AG04449 (cell line): ENCODE results near the gene TRABD2B.

Experiments used
- CTCF ChIA-PET: fragments of 350-600 bp; formaldehyde crosslinking; extraction: SDS; loops from one replicate; lab custom pipeline; 2021; ENCODE audit warnings: antibody characterized with exemption; lab: Yijun Ruan, JAX
- POLR2A ChIA-PET: fragments of 400-600, 350-600 bp; formaldehyde crosslinking; extraction: SDS; loops from one replicate; lab custom pipeline; 2020; ENCODE audit warnings: antibody characterized with exemption, inconsistent platforms; lab: Yijun Ruan, JAX
- DNase-seq: peaks from one replicate; pipeline ENCODE4 v3.0.0-alpha.2; 2010; ENCODE audit warnings: low read depth, low spot score
- H3K4me3 ChIP-seq: 2 replicates; pipeline ENCODE4 v1.5.1; 2011; ENCODE audit warnings: low read depth, mild to moderate bottlenecking, control low read depth, low read length
- CTCF ChIP-seq: IDR thresholded peaks from one replicate; pipeline ENCODE4 v1.5.1; 2011; ENCODE audit warnings: mild to moderate bottlenecking, moderate library complexity, low read length, control low read depth, inconsistent platforms; ENCODE audit not compliant: insufficient read depth; ENCODE audit errors: missing control alignments

TRABD2B gene

DNA sequence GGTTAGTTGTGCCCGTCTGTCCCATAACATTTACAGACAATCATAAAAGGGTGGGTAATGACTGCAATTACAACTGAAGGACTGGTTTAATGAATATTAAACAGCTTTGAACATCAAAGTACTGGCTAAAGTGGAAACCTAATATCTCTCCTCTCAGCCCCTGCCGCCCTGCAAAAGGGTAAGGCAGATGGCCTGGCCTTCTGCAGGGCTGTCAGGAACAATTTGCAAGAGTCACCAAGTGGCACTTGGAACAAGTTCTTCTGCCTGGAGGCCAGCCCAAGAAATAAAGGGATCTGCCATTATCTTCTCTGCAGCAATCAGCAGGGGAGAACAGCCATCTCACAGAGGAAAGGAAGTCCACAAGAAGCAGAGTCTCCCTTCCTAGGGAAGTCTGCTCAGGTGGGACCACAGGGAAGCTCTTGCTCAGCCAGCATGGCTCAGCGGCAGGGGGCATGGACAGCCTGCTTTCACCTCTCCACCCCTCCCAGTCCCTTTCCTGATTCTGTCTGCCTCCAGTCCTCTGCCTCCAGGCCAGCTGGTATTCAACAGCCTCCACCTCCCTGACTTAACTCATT lies 96.1 kb downstream of the TRABD2B start:
- ChIA-PET CTCF (no interaction called here), POLR2A (no interaction called here)
- no peak for DNase-seq
- H3K4me3 ChIP-seq = no peak overlapping the region
- no peak for TF ChIP-seq CTCF

- H3K4me3 ChIP-seq = no peak overlapping the region
- CTCF ChIA-PET = no interaction called here
- no peak for DNase-seq
- no peak for TF ChIP-seq CTCF
- POLR2A ChIA-PET = no interaction called here
Observed at GRCh38 chr1:47898133-47898845, 98.9 kb downstream of the TRABD2B start.

DNA sequence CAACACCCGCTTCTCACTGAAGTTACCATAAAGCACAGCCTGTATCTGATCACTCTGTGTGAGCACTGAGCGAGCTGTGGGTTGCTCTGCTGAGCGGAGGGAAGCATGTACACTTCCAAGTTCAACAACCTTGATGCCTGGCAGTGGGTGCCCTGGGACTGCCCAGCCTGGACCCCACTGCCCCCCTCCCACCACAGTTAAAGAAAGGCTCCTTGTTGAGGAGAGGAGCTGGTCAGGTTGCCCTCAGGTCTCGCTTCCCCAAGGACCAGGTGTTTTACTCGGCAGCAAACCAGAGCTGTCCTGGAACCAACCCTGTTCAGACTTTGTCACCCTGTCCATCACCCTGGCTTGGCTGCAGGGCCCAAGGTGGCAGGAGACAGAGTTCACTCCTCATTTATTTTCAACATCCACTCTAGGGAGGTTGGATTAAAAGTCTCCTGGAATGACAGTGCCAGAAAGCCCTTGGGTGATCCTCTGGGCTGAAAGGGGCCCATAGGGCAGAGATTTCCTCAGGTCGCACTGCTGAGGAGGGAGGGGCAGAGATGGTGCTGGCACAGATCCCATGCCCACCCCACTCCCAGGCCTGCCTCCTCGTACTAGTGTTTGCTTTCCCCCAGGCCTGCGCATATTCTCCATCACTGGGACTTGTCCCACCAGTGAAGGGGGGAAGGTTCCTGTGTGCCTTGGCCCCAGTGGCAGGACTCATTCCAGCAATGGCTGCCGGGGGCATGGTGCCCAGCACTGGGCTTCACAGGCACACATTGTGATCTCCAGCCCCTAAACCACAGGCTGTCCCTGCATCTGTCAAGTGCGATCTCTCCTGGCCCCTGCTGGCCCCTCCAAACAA lies 101.7 kb downstream of the TRABD2B start:
- POLR2A ChIA-PET = no interaction called here
- CTCF ChIA-PET = no interaction called here
- no peak overlapping the region for H3K4me3 ChIP-seq
- no peak for DNase-seq
- no peak for TF ChIP-seq CTCF

DNA sequence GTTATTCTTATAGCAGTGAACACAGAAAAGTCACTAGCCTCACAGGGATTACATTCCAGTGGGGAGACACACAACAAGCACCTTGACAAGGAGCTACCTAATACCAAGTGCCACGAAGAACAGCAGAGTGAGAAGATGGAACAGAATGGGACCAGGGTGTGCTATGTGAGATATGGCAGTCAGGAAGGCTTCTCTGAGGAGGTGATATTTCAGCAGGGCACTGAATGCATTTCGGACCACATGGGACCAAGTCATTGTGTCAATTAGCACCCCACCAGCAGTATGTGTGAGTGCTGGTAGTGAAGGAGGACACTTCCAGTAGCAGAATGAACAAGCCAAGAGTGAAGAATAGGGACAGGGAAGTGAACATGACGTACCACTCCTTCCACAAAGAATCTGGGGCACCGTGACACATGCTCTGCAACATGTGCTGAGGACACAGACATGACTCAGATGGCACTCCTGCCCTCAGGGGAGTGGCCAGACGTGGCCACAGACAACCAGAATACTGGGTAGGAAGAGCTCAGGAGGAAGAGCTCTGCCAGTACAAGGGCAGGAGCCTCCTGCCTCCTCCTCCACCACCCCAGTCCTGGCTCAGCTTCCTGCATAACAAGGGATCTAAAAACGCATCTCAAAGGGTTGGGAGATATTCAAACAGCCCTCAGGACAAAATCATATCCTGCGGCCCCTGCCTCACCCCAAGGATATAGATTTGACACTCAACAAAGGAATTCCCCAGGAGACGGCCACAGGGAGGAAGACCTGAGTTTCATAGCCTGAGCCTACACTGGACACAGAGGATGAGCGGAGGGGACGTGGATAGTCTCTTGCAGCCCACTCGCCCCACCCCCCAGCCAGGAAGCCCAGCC lies 102.5 kb downstream of the TRABD2B start:
- POLR2A ChIA-PET = no interaction called here
- DNase-seq = no peak
- CTCF ChIA-PET = no interaction called here
- no peak for TF ChIP-seq CTCF
- H3K4me3 ChIP-seq = no peak overlapping the region

DNA sequence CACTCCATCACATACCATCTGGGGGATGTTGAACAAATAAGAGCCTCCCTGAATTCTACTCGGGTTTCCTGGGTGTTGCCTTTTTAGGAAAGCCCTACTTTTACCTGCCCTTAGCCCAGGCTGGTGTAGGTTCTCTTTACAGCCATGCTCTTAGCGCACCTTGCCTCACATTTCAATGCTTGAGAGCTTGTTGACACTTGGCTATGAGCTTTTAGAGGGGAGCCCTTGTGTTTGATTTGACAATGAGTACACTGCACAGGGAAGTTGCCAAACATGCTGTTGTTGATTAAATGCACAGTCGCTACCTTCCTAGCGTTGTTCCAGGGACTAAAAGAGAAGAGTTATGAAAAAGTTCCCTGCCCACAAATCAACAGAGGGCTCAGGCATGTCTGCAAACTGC lies 103.8 kb downstream of the TRABD2B start:
- DNase-seq = no peak
- H3K4me3 ChIP-seq = no peak overlapping the region
- no peak for TF ChIP-seq CTCF
- ChIA-PET CTCF (no interaction called here), POLR2A (no interaction called here)
